Testis (tissue), 2 donors: Measurements from ENCODE around the gene KRTAP10-5.

ENCODE experiments used
- POLR2A ChIP-seq: fragments of 450-650 bp; IDR thresholded peaks from one replicate; pipeline ENCODE4 v1.6.1; 2017; ENCODE audit warnings: antibody characterized with exemption, mild to moderate bottlenecking, moderate library complexity
- TF ChIP-seq, protein P1 (sequence below), 3 experiments: fragments of 450-650 bp in 2 of 3; fragments of 200-600 bp in 1 of 3; sonication (generic) in 1 of 3; IDR thresholded peaks; one replicate each; pipeline ENCODE4 v1.5.1; 2016 to 2019; ENCODE audit warnings: antibody characterized with exemption in 3 of 3, mild to moderate bottlenecking in 2 of 3, moderate library complexity in 1 of 3

DNA sequence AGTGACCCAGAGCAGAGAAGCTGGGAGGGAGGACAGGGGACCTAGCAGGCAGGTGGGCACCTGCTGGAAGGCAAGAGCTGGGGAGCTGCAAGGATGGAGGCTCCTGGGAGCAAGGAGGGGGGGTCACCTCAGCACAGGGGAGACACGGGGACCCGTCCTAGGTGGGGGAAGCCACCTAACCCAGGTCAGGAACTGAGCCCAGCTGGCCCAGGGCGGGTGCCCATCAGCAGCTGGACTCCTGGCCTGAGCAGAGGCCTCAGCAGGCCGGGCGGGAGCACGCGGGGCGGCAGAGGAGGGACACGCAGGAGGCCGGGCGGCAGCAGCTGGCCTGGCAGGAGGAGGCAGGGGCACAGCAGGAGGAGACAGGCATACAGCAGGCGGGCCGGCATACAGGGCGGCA lies 41.4 kb downstream of the KRTAP10-5 start:
- TF ChIP-seq POLR2A, result no peak
- TF ChIP-seq, protein P1, sequence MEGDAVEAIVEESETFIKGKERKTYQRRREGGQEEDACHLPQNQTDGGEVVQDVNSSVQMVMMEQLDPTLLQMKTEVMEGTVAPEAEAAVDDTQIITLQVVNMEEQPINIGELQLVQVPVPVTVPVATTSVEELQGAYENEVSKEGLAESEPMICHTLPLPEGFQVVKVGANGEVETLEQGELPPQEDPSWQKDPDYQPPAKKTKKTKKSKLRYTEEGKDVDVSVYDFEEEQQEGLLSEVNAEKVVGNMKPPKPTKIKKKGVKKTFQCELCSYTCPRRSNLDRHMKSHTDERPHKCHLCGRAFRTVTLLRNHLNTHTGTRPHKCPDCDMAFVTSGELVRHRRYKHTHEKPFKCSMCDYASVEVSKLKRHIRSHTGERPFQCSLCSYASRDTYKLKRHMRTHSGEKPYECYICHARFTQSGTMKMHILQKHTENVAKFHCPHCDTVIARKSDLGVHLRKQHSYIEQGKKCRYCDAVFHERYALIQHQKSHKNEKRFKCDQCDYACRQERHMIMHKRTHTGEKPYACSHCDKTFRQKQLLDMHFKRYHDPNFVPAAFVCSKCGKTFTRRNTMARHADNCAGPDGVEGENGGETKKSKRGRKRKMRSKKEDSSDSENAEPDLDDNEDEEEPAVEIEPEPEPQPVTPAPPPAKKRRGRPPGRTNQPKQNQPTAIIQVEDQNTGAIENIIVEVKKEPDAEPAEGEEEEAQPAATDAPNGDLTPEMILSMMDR (IDR thresholded peaks at IDR 0.05), result no peak
